ENCODE measurements around the gene EHD1. TPM values are rescaled to one million over a fixed set of nuclear protein-coding genes. Genes with fewer than 3 reads are reported as not detected.

The EHD1 gene
- total and polyA plus RNA-seq, 2 donors (not counting 1 experiment from before 2014, with no cell fraction given), result 71.3 to 240 TPM

GRCh38 chr11:64864473-64865285 lies 13.7 kb downstream of the EHD1 start:
- Histone ChIP-seq H3K9ac (ENCODE audit: insufficient read depth, low read length) (peak overlapping the region; percentile 76), H3K4me1 (ENCODE audit: control insufficient read depth, extremely low read depth, insufficient read depth, low read length) (peaks cover 57% of the 10 kb centered on the region), H2AFZ (ENCODE audit: low read length) (no peak overlapping the region), H3K4me2 (ENCODE audit: extremely low read depth, insufficient read depth, low read length) (peak overlapping the region; percentile 78), H3K36me3 (ENCODE audit: control insufficient read depth, insufficient read depth, low read length) (peaks cover 8% of the 10 kb centered on the region), H3K4me3 (replicated peaks in 1 of 4; ENCODE audit: control extremely low read depth in 1 of 4, insufficient read depth in 1 of 4, low read depth in 3 of 4, low read length in 4 of 4) (peak overlapping the region in 3 of 4 experiments; percentile 8 to 46 (median 20)), H3K79me2 (ENCODE audit: control insufficient read depth, insufficient read depth, low read length) (peaks cover 81% of the 10 kb centered on the region), H3K27ac (ENCODE audit: insufficient read depth, low read length) (peak overlapping the region; percentile 99), H3K27me3 (ENCODE audit: control insufficient read depth, insufficient read depth, low read length) (no peaks in the 10 kb centered on the region), H3K9me3 (ENCODE audit: control insufficient read depth, insufficient read depth, low read depth, low read length) (no peaks in the 10 kb centered on the region), H4K20me1 (ENCODE audit: control insufficient read depth, extremely low read depth, insufficient read depth, low read length) (no peaks in the 10 kb centered on the region)
- TF ChIP-seq EZH2 (IDR thresholded peaks at IDR 0.05; ENCODE audit: low read length, missing control alignments) (no peak), CTCF (conservative IDR thresholded peaks at IDR 0.05 in 1 of 2, IDR thresholded peaks at IDR 0.05 in 1 of 2; ENCODE audit: low read depth in 1 of 2, low read length in 2 of 2) (no peak)
- peak; percentile 98 to 100 for DNase-seq (ENCODE audit: low read depth in 2 of 2)

- H3K4me1 ChIP-seq (ENCODE audit: control insufficient read depth, extremely low read depth, insufficient read depth, low read length), result peaks cover 54% of the 10 kb centered on the region
- peaks cover 80% of the 10 kb centered on the region for H3K79me2 ChIP-seq (ENCODE audit: control insufficient read depth, insufficient read depth, low read length)
- TF ChIP-seq EZH2 (IDR thresholded peaks at IDR 0.05; ENCODE audit: low read length, missing control alignments) (no peak), CTCF (conservative IDR thresholded peaks at IDR 0.05 in 1 of 2, IDR thresholded peaks at IDR 0.05 in 1 of 2; ENCODE audit: low read depth in 1 of 2, low read length in 2 of 2) (no peak)
- H2AFZ ChIP-seq (ENCODE audit: low read length), result no peak overlapping the region
- H3K9me3 ChIP-seq (ENCODE audit: control insufficient read depth, insufficient read depth, low read depth, low read length), result no peaks in the 10 kb centered on the region
- no peaks in the 10 kb centered on the region for H3K27me3 ChIP-seq (ENCODE audit: control insufficient read depth, insufficient read depth, low read length)
- peak overlapping the region; percentile 76 for H3K9ac ChIP-seq (ENCODE audit: insufficient read depth, low read length)
- H4K20me1 ChIP-seq (ENCODE audit: control insufficient read depth, extremely low read depth, insufficient read depth, low read length), result no peaks in the 10 kb centered on the region
- peak overlapping the region in 3 of 4 experiments; percentile 7 to 46 (median 8) for H3K4me3 ChIP-seq (replicated peaks in 1 of 4; ENCODE audit: control extremely low read depth in 1 of 4, insufficient read depth in 1 of 4, low read depth in 3 of 4, low read length in 4 of 4)
- H3K27ac ChIP-seq (ENCODE audit: insufficient read depth, low read length), result peak overlapping the region; percentile 99
- peaks cover 10% of the 10 kb centered on the region for H3K36me3 ChIP-seq (ENCODE audit: control insufficient read depth, insufficient read depth, low read length)
- no peak for DNase-seq (ENCODE audit: low read depth in 2 of 2)
- H3K4me2 ChIP-seq (ENCODE audit: extremely low read depth, insufficient read depth, low read length), result peak overlapping the region; percentile 78
Observed at GRCh38 chr11:64864135-64864472, 14.3 kb downstream of the EHD1 start.

DNA sequence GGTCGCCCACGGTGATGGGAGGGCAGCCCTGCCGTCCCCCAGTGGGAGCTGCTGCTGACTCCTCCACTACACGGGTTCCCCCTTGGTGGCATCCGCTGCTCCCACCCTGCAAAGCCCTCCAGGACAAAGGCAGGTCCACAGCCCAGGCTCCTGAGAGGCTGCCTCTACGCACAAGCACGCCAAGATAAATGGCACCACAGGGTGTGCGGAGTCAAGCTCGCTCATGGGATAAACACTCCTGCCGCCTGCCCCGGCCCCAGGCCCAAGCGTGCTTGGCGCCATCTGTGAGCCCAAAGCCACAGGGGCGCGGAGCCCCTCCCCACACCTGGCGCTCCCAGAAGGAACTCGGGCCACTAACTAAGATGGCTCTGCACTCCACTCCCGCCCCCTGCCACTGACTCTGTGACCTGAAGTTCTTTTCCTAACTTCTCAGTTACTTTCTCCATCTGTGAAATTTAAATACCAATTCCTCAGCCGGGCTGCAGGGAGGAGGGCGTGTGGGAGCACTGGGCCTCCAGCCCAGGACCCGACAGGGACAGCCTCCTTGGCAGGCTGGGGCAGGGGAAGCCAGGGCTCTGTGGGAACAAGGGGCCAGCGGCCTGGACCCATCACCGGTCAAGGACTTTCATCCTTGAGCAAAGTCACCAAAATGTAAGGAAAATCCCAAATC lies 14.9 kb downstream of the EHD1 start:
- Histone ChIP-seq H3K9ac (ENCODE audit: insufficient read depth, low read length) (peak overlapping the region; percentile 76), H3K9me3 (ENCODE audit: control insufficient read depth, insufficient read depth, low read depth, low read length) (no peaks in the 10 kb centered on the region), H2AFZ (ENCODE audit: low read length) (no peak overlapping the region), H3K27ac (ENCODE audit: insufficient read depth, low read length) (peak overlapping the region; percentile 99), H3K79me2 (ENCODE audit: control insufficient read depth, insufficient read depth, low read length) (peaks cover 80% of the 10 kb centered on the region), H3K4me1 (ENCODE audit: control insufficient read depth, extremely low read depth, insufficient read depth, low read length) (peaks cover 54% of the 10 kb centered on the region), H3K27me3 (ENCODE audit: control insufficient read depth, insufficient read depth, low read length) (no peaks in the 10 kb centered on the region), H3K4me2 (ENCODE audit: extremely low read depth, insufficient read depth, low read length) (peak overlapping the region; percentile 78), H4K20me1 (ENCODE audit: control insufficient read depth, extremely low read depth, insufficient read depth, low read length) (no peaks in the 10 kb centered on the region), H3K36me3 (ENCODE audit: control insufficient read depth, insufficient read depth, low read length) (peaks cover 15% of the 10 kb centered on the region), H3K4me3 (replicated peaks in 1 of 4; ENCODE audit: control extremely low read depth in 1 of 4, insufficient read depth in 1 of 4, low read depth in 3 of 4, low read length in 4 of 4) (peak overlapping the region in 1 of 4 experiments; percentile 46)
- no peak for TF ChIP-seq EZH2 (IDR thresholded peaks at IDR 0.05; ENCODE audit: low read length, missing control alignments)
- no peak for TF ChIP-seq CTCF (conservative IDR thresholded peaks at IDR 0.05 in 1 of 2, IDR thresholded peaks at IDR 0.05 in 1 of 2; ENCODE audit: low read depth in 1 of 2, low read length in 2 of 2)
- peak in 1 of 2 donors; percentile 73 for DNase-seq (ENCODE audit: low read depth in 2 of 2)

Measured in fibroblast of lung (primary cell).